T1000 (cell line): ENCODE results near the gene HCRT.
"Not testable (repeated sequence)": the region's sequence is repeated elsewhere in the genome, so short reads cannot be mapped to it uniquely, and the experiment has no call there.

Experiments used
- DNase-seq: peaks from one replicate; lab custom pipeline; 2025; ENCODE audit warnings: mixed read lengths; lab: John Stamatoyannopoulos, UW

The HCRT gene

GRCh38 chr17:42197564-42198156 is 12.4 kb upstream of the HCRT start:
- DNase-seq: no peak

DNA sequence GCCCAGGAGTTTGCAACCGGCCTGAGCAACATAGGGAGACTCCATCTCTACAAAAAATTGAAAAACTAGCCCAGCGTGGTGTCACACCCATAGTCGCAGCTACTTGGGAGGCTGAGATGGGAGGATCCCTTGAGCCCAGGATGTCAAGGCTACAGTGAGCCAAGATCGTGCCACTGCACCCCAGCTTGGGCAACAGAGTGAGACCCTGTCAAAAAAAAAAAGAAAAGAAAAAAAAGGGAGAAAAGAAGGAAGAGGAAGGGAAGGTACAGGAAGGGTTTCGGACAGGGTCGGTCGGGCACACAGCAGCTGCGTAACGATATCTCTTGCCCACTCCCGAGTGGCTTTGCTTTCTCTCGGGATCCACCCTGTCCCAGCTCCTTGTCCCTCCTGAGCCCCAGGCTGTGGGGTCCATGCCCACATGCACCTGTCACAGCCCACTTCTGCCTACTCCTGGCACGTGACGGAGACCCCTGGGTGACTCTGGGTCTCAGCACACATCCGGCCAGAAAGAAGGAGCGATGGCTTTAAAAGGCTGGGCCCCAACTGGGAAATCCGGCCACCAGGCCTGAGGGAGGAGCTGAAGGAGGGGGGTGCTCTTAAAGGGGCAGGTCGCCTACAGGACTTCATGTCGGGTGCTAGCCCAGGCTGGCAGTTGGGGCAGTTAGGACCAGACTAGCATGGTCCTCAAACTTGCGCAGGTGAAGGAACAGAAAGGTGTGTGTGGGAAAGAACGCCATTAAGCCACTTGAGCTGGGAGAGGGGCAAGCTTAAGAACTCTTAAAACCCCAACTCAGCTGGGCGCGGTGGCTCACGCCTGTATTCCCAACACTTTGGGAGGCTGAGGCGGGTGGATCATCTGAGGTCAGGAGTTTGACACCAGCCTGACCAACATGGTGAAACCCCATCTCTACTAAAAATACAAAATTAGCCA is 9.0 kb upstream of the HCRT start, which contains the start of gene GHDC:
GHDC (minus strand) TSS at position 526 of the 931 bp plus-strand sequence. CDS start 913 bp downstream, outside the sequence.
- DNase-seq: peak; percentile 23

DNA sequence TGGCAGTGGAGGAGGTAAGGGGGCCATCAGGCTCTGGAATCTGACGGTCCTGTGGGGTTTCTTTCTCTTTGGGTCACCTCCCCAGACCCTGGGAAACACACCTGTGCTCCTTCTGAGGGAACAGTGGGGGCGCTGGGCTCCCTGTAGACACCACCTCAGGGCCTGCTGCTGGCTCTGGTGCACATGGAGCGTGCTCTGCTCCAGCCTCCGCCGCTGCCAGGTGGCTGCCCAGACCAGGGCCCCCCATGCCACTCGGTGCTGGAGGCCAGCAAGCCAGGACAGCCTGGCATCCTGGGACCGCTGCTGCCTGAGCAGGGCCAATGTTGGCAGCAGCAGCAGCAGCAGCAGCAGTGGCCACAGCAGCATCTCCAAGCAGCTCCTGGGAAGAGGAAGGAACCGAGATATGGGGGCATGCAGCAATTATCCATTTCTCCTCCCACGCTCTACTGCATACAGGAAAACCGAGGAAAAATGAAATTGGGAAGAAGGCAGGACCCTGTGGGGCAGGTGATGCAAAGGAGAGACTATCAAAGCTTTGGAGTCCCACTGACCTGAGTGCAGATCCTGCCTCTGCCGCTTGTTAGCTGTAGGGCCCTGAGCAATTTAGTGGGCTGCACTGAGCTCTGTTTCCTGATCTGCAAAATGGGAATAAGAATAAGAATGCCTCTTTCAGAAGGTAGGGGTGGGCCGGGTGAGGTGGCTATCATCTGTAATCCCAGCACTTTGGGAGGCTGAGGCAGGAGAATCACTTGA is 8.1 kb upstream of the HCRT start:
- no peak for DNase-seq

DNA sequence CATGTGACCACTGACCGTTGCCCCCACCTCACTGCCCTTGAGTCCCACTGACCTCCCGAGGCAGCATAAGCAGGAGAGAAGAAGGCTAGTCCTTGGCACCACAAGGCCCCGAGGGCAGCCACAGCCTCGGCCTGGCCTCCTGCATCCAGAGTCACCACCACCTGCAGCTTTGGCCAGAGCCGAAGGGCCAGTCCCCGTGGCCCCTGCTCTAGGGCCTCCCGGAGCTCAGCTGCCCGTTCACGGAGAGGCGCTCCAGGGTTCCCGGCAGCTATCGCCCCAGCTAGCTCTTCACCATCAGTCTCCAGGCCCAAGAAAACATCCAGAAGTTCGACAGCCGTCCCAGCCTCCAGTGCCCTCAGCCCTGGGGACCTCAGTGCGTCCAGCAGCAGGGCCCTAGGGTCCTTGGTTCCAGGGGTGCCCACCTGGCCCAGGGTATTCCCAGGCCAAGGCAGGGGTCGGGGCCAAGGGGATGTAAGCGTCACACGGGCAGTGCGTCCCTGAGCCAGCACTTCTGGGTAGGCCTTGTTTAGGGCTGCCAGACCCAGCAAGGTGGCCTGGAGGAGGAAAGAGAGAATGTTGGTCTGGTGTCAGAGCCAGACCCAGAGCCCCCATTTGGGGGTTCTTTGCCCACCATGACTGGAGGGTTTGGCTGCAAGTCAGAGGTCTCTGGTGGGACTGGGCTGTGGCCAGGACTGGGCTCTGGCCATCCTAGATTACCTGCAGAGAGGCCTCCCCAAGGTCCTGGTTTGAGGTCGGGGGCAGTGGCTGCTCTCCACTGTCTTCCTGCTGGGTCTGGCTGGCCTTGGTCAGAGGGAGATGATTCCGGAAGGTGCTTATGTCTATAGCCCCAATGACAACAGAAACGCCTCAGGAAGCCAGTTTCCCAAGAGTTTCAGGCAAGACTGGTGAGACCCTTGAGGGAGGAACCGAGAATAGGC is 7.2 kb upstream of the HCRT start:
- DNase-seq: no peak

GRCh38 chr17:42191275-42191608 is 6.0 kb upstream of the HCRT start:
- no peak for DNase-seq

DNA sequence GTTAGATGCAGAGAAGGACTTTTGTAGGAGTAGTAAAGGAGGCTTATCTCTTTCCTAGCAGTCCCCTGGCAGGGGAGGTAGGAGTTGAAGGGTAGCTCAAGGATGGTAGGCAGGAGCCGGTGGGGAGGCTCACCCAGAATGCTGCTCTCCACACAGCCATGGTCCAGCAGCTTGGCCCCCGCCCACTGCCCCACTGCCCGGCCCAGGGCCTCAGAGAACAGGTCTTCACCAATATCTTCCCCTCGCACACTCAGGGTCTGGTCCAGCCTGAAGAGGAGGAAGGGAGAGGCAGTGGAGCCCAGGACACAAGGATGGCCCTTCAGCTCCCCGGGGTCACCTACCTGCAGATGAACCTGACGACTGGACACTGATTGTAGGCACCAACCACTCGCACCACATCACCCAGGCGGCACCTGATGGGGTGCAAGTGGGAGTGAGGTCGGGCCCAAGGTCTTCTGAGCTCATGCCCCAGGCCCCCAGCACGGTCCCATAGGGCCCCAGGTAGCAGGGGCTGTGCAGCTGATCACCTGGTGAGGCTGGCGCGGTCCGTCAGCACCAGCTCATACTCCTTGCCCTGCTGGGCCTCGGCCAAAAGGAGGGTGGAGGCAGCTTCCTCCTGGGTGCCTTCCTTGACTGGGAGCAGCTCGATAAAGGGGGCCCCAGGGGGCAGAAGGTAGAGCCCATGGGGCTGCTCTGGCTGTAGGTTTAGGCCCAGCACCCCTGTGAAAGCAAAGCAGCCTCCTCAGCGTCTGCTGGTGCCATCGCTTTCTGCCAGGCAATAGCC is 5.4 kb upstream of the HCRT start:
- DNase-seq: no peak

- DNase-seq: no peak
These were observed 4.4 kb upstream of the HCRT start for GRCh38 chr17:42189651-42189965.

DNA sequence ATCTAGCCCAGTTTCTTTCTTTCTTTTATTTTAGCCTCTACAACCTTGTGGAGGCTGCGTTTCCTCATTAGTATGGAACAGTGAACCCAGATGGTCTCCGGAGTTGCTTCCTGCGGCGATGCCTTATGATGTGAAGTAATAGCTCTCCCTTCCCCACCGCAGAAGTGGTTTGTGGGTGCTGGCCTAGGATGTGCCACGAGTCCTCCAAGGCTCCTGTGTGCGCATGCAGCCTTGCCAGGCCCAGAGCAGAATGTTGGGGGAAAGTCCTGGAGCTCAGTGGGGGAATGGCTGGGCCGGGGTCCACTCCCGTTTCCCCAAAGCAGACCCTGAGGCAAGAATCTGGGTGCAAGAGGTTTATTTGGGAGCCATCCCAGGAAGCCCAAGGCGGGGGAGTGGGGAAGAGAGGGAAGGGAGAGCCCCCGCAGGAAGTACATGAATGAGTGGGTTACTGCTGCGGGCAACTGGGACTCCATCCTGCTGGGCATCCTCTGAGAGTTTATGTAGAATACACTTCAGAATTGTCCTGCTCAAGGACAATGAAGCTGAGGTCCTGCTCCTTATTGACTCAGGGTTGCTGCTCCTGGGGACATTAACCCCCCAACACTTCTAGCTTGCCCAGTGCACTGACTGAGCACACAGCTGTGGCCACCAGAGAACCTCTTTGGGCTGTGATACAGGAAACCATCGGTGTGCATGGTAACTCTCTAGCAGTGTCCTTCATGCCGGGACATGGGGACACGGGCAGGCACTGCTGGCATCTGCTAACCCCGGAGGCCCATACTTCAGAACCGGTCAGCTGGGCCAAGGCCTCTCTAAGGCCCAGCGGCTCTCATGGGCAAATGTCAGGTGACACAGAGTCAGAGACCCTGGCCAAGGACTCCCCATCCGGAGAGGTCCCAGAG is 3.7 kb upstream of the HCRT start:
- DNase-seq: no peak

DNA sequence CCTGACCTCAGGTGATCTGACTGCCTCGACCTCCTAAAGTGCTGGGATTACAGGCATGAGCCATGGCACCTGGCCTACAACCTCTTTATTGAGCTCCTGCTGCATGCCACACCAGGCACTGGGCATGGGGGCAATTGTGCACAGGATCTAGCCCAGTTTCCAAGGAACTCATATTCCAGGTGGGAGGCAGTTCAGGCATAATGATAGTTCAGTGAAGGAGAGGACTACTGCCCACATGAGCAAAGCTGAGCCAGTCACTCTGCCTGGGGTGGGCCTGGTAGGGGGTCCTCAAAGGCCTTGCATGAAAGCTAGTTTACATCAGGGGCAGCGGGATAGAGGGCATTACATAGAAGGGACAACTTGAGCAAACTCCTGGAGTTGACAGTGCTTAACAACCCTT is 2.6 kb upstream of the HCRT start:
- no peak for DNase-seq

- DNase-seq: not testable (repeated sequence)
These were observed 939 bp upstream of the HCRT start for GRCh38 chr17:42186191-42186590.

- no peak for DNase-seq
These were observed 324 bp upstream of the HCRT start for GRCh38 chr17:42185621-42185930.

DNA sequence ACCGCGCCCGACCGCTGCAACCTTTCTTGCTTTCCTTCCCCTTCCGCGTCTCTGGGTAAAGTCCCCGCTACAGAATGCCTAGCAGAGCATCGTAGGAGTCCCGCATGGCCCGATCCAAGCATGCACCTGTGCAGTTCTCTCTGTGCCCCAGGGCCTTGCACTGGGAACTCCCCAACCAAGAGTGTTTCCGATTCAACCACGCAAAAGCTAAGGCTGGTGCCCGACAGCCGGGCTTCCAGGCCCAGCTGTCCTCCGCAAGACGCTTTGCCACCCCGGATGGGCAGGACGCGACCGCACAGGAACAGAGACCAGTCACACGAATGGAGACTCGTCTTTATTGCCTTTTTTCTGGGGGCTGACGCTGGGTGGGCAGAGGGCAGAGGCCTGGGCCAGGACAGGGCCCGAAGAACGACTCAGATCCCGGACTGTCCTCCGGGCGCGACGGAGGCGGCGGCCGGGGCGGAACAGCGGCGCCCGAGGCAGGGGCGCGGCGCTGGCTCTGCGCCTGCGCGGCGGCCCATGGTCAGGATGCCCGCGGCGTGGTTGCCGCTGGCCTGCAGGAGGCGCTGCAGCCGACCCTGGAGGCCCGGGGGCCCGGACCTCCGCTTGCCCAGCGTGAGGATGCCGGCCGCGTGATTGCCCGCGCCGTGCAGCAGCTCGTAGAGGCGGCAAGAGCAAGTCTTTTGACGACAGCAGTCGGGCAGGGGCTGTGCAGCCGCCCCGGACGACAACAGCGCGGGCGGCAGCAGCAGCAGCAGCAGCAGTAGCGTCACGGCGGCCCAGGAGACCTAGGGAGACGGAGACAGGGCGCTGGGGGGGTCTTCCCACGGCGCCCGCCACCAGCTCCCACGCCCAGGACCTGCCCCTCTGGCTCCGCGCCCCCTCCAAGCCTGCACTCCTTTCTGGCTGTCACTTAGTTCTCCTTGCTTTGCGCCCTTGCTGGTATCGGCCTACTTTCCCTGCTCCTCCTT is 1.2 kb downstream of the HCRT start:
- no peak for DNase-seq

DNA sequence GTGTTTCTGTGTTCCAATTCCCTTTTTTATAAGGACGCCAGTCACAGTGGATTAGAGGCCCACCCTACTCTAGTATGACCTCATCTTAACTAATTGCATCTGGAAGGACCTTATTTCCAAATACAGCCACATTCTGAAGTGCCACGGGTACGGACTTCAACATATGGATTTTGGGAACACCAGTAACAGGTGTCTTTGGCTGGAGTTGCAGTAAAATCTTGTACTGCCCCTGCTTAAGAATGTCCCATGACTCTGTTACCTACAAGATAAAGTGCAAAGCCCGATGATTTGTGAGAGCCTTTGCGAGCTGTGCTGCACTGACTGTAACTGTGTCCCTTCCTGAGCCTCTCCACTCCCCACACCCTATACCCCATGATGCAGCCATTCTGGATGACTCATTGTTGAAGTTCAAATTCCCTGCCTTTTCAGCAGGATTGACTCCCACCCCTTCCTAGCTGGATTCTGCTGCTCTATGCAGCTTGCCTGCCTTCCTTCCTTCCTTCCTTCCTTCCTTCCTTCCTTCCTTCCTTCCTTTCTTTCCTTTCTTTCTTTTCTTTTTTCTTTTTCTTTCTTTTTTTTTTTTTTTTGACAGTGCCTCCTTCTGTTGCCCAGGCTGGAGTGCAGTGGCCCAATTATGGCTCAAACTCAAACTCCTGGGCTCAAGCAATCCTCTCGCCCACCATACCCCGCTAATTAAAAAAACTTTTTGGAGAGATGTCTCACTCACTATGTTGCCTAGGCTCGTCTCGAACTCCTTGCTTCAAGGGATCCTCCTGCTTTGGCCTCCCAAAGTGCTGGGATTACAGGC is 2.1 kb downstream of the HCRT start:
- no peak for DNase-seq

GRCh38 chr17:42181851-42182207 is 3.4 kb downstream of the HCRT start:
- DNase-seq: no peak

DNA sequence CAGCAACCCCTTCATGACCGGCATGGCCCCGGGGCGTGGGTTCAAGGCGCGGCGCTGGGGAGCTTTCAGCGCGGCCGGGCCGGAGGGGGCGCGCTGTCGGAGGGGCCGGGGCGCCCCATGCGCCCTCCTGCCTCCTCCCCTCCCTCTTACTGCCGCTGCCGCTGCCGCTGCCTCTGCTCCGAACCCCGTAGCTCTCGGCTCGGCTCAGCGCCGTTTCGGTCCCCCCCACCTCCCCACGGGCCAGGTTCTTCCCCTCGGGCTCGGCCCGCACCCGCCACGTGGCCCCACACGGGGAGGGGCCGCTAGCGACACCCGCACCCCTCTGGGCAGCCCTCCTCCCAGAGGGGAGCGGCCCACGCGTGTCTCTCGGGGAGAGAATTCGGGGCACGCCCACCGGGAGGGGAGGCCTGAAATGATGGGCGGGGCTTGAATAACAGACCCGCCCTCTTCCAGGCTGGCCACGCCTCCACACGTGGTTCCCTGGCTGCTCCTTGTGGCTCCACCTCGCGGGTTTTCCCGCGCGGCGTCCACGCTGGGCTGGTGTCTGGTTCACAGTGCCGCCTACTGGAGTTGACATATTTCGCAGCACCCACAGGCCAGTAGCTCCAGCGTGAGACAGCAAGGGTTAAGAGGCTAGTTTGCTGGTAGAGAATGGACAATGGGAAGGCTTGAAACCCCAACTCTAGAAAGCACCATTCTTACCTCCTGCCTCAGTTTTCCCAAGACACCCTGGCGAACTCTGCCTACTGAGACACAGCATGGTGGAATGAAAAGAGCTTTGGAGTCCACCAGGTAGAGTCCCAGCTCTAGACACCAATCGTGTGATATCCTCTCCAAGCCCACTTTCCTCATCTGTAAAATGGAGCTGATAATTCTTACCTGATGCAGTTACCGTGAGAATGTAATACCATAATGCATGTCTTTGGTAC is 4.1 kb downstream of the HCRT start, which contains the start of gene KCNH4:
KCNH4 (minus strand) TSS at position 221 of the 929 bp plus-strand sequence; CDS start at position 24, 197 bp downstream.
- DNase-seq: no peak

- DNase-seq: no peak
These were observed 4.8 kb downstream of the HCRT start for GRCh38 chr17:42180411-42180921.
